ENCODE measurements around the gene GAL3ST3. TPM values are rescaled to one million over a fixed set of nuclear protein-coding genes. Genes with fewer than 3 reads are reported as not detected.

Gene GAL3ST3
- total and polyA plus RNA-seq, 2 of the 8 experiments (the other 6 are each of a cell fraction or from before 2014, with no cell fraction given): 21.1 to 21.4 TPM

DNA sequence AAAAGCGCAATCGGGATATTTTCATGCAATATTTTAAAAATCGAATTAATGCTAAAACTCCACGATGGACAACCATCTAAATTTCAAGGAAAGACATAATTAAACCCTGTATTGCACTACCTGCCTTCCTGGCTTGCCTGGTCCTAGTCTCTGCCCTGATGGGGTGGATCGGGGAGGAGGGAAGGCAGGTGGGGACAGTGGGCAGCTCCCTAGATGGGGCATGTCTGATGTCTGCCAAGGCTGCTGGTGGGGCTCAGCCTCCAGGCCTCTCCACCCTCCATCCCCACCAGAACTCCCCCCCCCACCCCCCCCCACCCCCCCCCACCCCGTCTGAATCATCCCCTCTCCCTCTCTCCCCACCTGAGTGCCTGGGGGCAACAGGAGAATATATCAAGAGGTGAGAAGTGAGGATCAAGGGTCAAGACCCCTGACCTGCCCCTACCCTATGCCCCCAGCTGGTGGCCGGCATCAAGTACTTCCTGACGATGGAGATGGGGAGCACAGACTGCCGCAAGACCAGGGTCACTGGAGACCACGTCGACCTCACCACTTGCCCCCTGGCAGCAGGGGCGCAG, 36.5 kb downstream of the GAL3ST3 start:
- no peak overlapping the region for H3K27ac ChIP-seq (ENCODE audit: low read depth, low read length)
- ChIA-PET POLR2A (ENCODE audit: partially characterized antibody) (interaction anchor here (0.6 to 3.5 kb wide), 6 partner anchors 10 to 161 kb away, joined by 3 to 15 read pairs (median 4); partner anchors contain the start of genes BANF1, CCDC85B and EIF1AD), CTCF (ENCODE audit: partially characterized antibody) (interaction anchor here (0.9 to 6.4 kb wide), 8 partner anchors 10 to 143 kb away, joined by 3 to 35 read pairs (median 4); partner anchors contain the start of genes CATSPER1 and PACS1)
- no peaks in the 10 kb centered on the region for H3K9me3 ChIP-seq (ENCODE audit: insufficient read depth in 2 of 2, low read depth in 1 of 2, low read length in 1 of 2)
- no peak overlapping the region for H3K23ac ChIP-seq (ENCODE audit: insufficient read length)
- 0 out of 2 replicates have a peak overlapping the region, but pooled peaks have one; percentile 4 for H2BK15ac ChIP-seq (ENCODE audit: low read length)
- H3K36me3 ChIP-seq (ENCODE audit: control insufficient read depth in 2 of 4, insufficient read depth in 4 of 4, low read length in 3 of 4): no peaks in the 10 kb centered on the region
- H3K56ac ChIP-seq (replicated peaks; ENCODE audit: insufficient read length, low read depth, low read length): no peak overlapping the region
- TF ChIP-seq POU5F1 (IDR thresholded peaks at IDR 0.05; ENCODE audit: low read depth, low read length): no peak
- no peak for TF ChIP-seq SIN3A (conservative IDR thresholded peaks at IDR 0.05 in 1 of 2, IDR thresholded peaks at IDR 0.05 in 1 of 2; ENCODE audit: low read depth in 1 of 2, low read length in 2 of 2)
- no peak for TF ChIP-seq GTF2F1 (IDR thresholded peaks at IDR 0.05; ENCODE audit: borderline replicate concordance, low read depth, low read length)
- TF ChIP-seq CREB1 (IDR thresholded peaks at IDR 0.05): no peak
- no peak for TF ChIP-seq EZH2 (IDR thresholded peaks at IDR 0.05; ENCODE audit: low read depth, low read length, severe bottlenecking)
- TF ChIP-seq KDM4A (IDR thresholded peaks at IDR 0.05; ENCODE audit: low read depth, low read length, severe bottlenecking): no peak
- TF ChIP-seq RAD21 (IDR thresholded peaks at IDR 0.05 in 1 of 2, conservative IDR thresholded peaks at IDR 0.05 in 1 of 2; ENCODE audit: low read depth in 2 of 2, low read length in 2 of 2): no peak
- TF ChIP-seq RXRA (IDR thresholded peaks at IDR 0.05; ENCODE audit: insufficient read depth, low read depth, low read length): no peak
- no peak for TF ChIP-seq HDAC6 (IDR thresholded peaks at IDR 0.05; ENCODE audit: low read depth, low read length)
- TF ChIP-seq KDM5A (IDR thresholded peaks at IDR 0.05; ENCODE audit: low read length): no peak
- TF ChIP-seq SP4 (IDR thresholded peaks at IDR 0.05; ENCODE audit: low read length): no peak
- TF ChIP-seq CEBPB (IDR thresholded peaks at IDR 0.05; ENCODE audit: low read depth, low read length): no peak
- peak overlapping the region; percentile 67 for H3K4ac ChIP-seq (replicated peaks; ENCODE audit: insufficient read length, low read depth, low read length)
- no peak overlapping the region for H2BK5ac ChIP-seq (ENCODE audit: low read depth, low read length)
- H3K27me3 ChIP-seq (replicated peaks in 1 of 4; ENCODE audit: control insufficient read depth in 3 of 4, extremely low read depth in 1 of 4, insufficient read depth in 3 of 4, low read length in 3 of 4): peaks cover 6 to 26% (median 24%) of the 10 kb centered on the region in 4 experiments
- H4K91ac ChIP-seq (replicated peaks; ENCODE audit: insufficient read length, low read length): no peak overlapping the region
- WGBS, 2 experiments (ENCODE audit: extremely low coverage in 1 of 2, insufficient coverage in 1 of 2, insufficient read length in 1 of 2, insufficient replicate concordance in 2 of 2, low coverage in 1 of 2, low lambda C conversion rate in 2 of 2, missing lambda C conversion rate in 1 of 2): 92% methylated on average over 11 of the region's 12 CpGs; no CpG with 5 or more reads in 1 of the 2 experiments
- no peak overlapping the region for H4K8ac ChIP-seq (ENCODE audit: extremely low read depth, insufficient read depth, low read length)
- no peaks in the 10 kb centered on the region for H3K79me1 ChIP-seq (ENCODE audit: low read depth, low read length)
- peak overlapping the region; percentile 14; the same call in 1 of the 2 replicates for H2BK12ac ChIP-seq (ENCODE audit: low read depth, low read length)
- peaks cover 2% of the 10 kb centered on the region; the same call in 1 of the 2 replicates for H3K23me2 ChIP-seq (ENCODE audit: low read depth, low read length)
- H2AK5ac ChIP-seq (ENCODE audit: low read depth, low read length): no peak overlapping the region
- DNase-seq (ENCODE audit: low read depth in 1 of 2, low spot score in 2 of 2) (no peak), FAIRE-seq (no peak)
- H3K79me2 ChIP-seq (ENCODE audit: control insufficient read depth in 1 of 2, insufficient read depth in 2 of 2, low read length in 2 of 2): no peaks in the 10 kb centered on the region
- no peak overlapping the region; a peak in 1 of 7 replicates for H3K9ac ChIP-seq (replicated peaks in 1 of 4; ENCODE audit: extremely low read depth in 1 of 4, low read depth in 3 of 4, low read length in 3 of 4)
- H2AFZ ChIP-seq (ENCODE audit: low read length): no peak overlapping the region
- H2BK120ac ChIP-seq (replicated peaks; ENCODE audit: low read depth, low read length): no peak overlapping the region
- H3K14ac ChIP-seq (ENCODE audit: insufficient read length): no peak overlapping the region
- no peak overlapping the region for H4K5ac ChIP-seq (ENCODE audit: insufficient read length, low read depth, low read length)
- peak overlapping the region in 2 of 4 experiments; percentile 2 to 54; a peak in 2 of 8 replicates for H3K4me3 ChIP-seq (ENCODE audit: extremely low read depth in 1 of 4, insufficient read depth in 2 of 4, low read depth in 3 of 4, low read length in 4 of 4)
- no peak overlapping the region for H2BK20ac ChIP-seq (ENCODE audit: low read length)
- no peak overlapping the region; the same call in none of the 2 replicates for H3K18ac ChIP-seq (ENCODE audit: extremely low read depth, low read length)
- peaks cover 0 to 11% (median 5%) of the 10 kb centered on the region in 4 experiments; a peak in 5 of 7 replicates for H3K4me1 ChIP-seq (replicated peaks in 1 of 4; ENCODE audit: control insufficient read depth in 3 of 4, insufficient read depth in 4 of 4, low read length in 3 of 4)
- peak overlapping the region; percentile 49 to 66 for H3K4me2 ChIP-seq (ENCODE audit: insufficient read depth in 1 of 2, low read depth in 2 of 2, low read length in 2 of 2)
- H4K20me1 ChIP-seq (replicated peaks in 1 of 2; ENCODE audit: control insufficient read depth in 1 of 2, insufficient read depth in 2 of 2, low read length in 2 of 2): no peaks in the 10 kb centered on the region

Data from H1 (cell line).